Common myeloid progenitor, CD34-positive (primary cell): ENCODE measurements around the gene BPIFB3.

Experiments
- CTCF ChIA-PET: fragments of 350-600 bp; sonication (Branson Sonifier 250); formaldehyde crosslinking; loops from one replicate; lab custom pipeline; 2021; ENCODE audit warnings: antibody characterized with exemption; lab: Charles Lee
- POLR2A ChIA-PET: fragments of 350-600 bp; sonication (Branson Sonifier 250); formaldehyde crosslinking; loops from one replicate; lab custom pipeline; 2021; ENCODE audit warnings: antibody characterized with exemption; lab: Charles Lee
- DNase-seq, 3 donors: peaks; one replicate each; pipeline versions ENCODE4 v3.0.0 to v3.0.0-alpha.2; 2013
- H3K27ac ChIP-seq, 2 experiments: 1 replicate in 1 of 2; 2 replicates in 1 of 2; pipeline ENCODE4 v1.7.0; 2013; ENCODE audit warnings: inconsistent platforms in 2 of 2, low read length in 2 of 2, mild to moderate bottlenecking in 2 of 2, low read depth in 1 of 2, moderate library complexity in 1 of 2; ENCODE audit not compliant: severe bottlenecking in 2 of 2, insufficient read depth in 1 of 2, poor library complexity in 1 of 2
- H3K27me3 ChIP-seq, 5 experiments: replicated peaks in 2 of 5; 1 replicate in 3 of 5; 2 replicates in 2 of 5; pipeline versions ENCODE4 v1.6.1 to v1.7.0; 2013; ENCODE audit warnings: low read length in 4 of 5, mild to moderate bottlenecking in 2 of 5, moderate library complexity in 2 of 5, inconsistent platforms in 1 of 5; ENCODE audit not compliant: insufficient read depth in 5 of 5, control insufficient read depth in 4 of 5
- H3K36me3 ChIP-seq, 4 experiments: 1 replicate in 2 of 4; 2 replicates in 2 of 4; pipeline versions ENCODE4 v1.6.1 to v1.7.0; 2013; ENCODE audit warnings: low read length in 3 of 4, control low read depth in 1 of 4, mild to moderate bottlenecking in 1 of 4; ENCODE audit not compliant: control insufficient read depth in 4 of 4, insufficient read depth in 4 of 4
- H3K4me1 ChIP-seq, 4 experiments: 1 replicate in 3 of 4; 2 replicates in 1 of 4; pipeline versions ENCODE4 v1.6.1 to v1.7.1; 2013; ENCODE audit warnings: low read length in 3 of 4, mild to moderate bottlenecking in 3 of 4, control low read depth in 1 of 4, inconsistent platforms in 1 of 4, moderate library complexity in 1 of 4; ENCODE audit not compliant: control insufficient read depth in 4 of 4, insufficient read depth in 4 of 4; ENCODE audit errors: control extremely low read depth in 1 of 4
- H3K4me3 ChIP-seq, 7 experiments: 1 replicate in 4 of 7; 2 replicates in 3 of 7; pipeline versions ENCODE4 v1.5.1 to v1.7.0; 2013; ENCODE audit warnings: mild to moderate bottlenecking in 7 of 7, low read length in 6 of 7, moderate library complexity in 6 of 7, inconsistent platforms in 2 of 7, low read depth in 2 of 7, control low read depth in 1 of 7; ENCODE audit not compliant: insufficient read depth in 4 of 7, control insufficient read depth in 1 of 7; ENCODE audit errors: extremely low read depth in 1 of 7
- H3K9me3 ChIP-seq, 5 experiments: 1 replicate in 4 of 5; 2 replicates in 1 of 5; pipeline versions ENCODE4 v1.6.1 to v1.7.1; 2013; ENCODE audit warnings: low read length in 4 of 5, mild to moderate bottlenecking in 2 of 5, inconsistent platforms in 1 of 5, low read depth in 1 of 5, moderate library complexity in 1 of 5; ENCODE audit not compliant: control insufficient read depth in 4 of 5, insufficient read depth in 2 of 5; ENCODE audit errors: control extremely low read depth in 1 of 5
- WGBS: methylation state at CpG from one replicate; pipeline ENCODE4 v1.1.5; 2013; ENCODE audit not compliant: insufficient coverage; 5-methylcytosine and 5-hydroxymethylcytosine counted together

BPIFB3 gene

GRCh38 chr20:33022694-33023438 is 30.8 kb upstream of the BPIFB3 start:
- peaks cover 0 to 2% (median 0%) of the 10 kb centered on the region in 5 experiments for H3K9me3 ChIP-seq
- DNase-seq = no peak
- no peaks in the 10 kb centered on the region for H3K36me3 ChIP-seq
- no peaks in the 10 kb centered on the region for H3K27me3 ChIP-seq
- H3K4me1 ChIP-seq = no peaks in the 10 kb centered on the region
- POLR2A ChIA-PET = no interaction called here
- CTCF ChIA-PET = no interaction called here
- no peak overlapping the region for H3K4me3 ChIP-seq
- WGBS = 100% methylated on average over 4 of the region's 7 CpGs
- no peak overlapping the region for H3K27ac ChIP-seq

- H3K27me3 ChIP-seq = no peaks in the 10 kb centered on the region
- peaks cover 0 to 2% (median 0%) of the 10 kb centered on the region in 5 experiments for H3K9me3 ChIP-seq
- 80% methylated on average over 5 of the region's 6 CpGs for WGBS
- H3K27ac ChIP-seq = no peak overlapping the region
- DNase-seq = no peak
- no peaks in the 10 kb centered on the region for H3K4me1 ChIP-seq
- CTCF ChIA-PET = no interaction called here
- POLR2A ChIA-PET = no interaction called here
- H3K36me3 ChIP-seq = no peaks in the 10 kb centered on the region
- no peak overlapping the region for H3K4me3 ChIP-seq
Observed at GRCh38 chr20:33023439-33024242, 30.1 kb upstream of the BPIFB3 start.

- ChIA-PET CTCF (no interaction called here), POLR2A (no interaction called here)
- H3K9me3 ChIP-seq = peaks cover 0 to 2% (median 0%) of the 10 kb centered on the region in 5 experiments
- H3K4me1 ChIP-seq = no peaks in the 10 kb centered on the region
- 86% methylated on average over 1 of the region's 1 CpG for WGBS
- H3K4me3 ChIP-seq = no peak overlapping the region
- no peaks in the 10 kb centered on the region for H3K27me3 ChIP-seq
- H3K27ac ChIP-seq = no peak overlapping the region
- H3K36me3 ChIP-seq = no peaks in the 10 kb centered on the region
- no peak for DNase-seq
Observed at GRCh38 chr20:33024243-33024560, 29.5 kb upstream of the BPIFB3 start.

- Histone ChIP-seq H3K4me3 (no peak overlapping the region), H3K27me3 (no peaks in the 10 kb centered on the region), H3K9me3 (peaks cover 0 to 2% (median 0%) of the 10 kb centered on the region in 5 experiments), H3K36me3 (no peaks in the 10 kb centered on the region), H3K27ac (no peak overlapping the region), H3K4me1 (no peaks in the 10 kb centered on the region)
- WGBS = 82% methylated on average over 4 of the region's 5 CpGs
- no peak for DNase-seq
- ChIA-PET CTCF (no interaction called here), POLR2A (no interaction called here)
Observed at GRCh38 chr20:33024609-33025317, 28.9 kb upstream of the BPIFB3 start.

GRCh38 chr20:33025318-33025876 is 28.3 kb upstream of the BPIFB3 start:
- no peaks in the 10 kb centered on the region for H3K36me3 ChIP-seq
- no peak overlapping the region for H3K4me3 ChIP-seq
- no peaks in the 10 kb centered on the region for H3K27me3 ChIP-seq
- H3K27ac ChIP-seq = no peak overlapping the region
- ChIA-PET CTCF (no interaction called here), POLR2A (no interaction called here)
- no peaks in the 10 kb centered on the region for H3K4me1 ChIP-seq
- peaks cover 0 to 2% (median 0%) of the 10 kb centered on the region in 5 experiments for H3K9me3 ChIP-seq
- 93% methylated on average over 4 of the region's 9 CpGs for WGBS
- no peak for DNase-seq

- no peak for DNase-seq
- 91% methylated on average over 5 of the region's 5 CpGs for WGBS
- H3K9me3 ChIP-seq = peaks cover 0 to 2% (median 0%) of the 10 kb centered on the region in 5 experiments
- H3K4me3 ChIP-seq = no peak overlapping the region
- H3K36me3 ChIP-seq = no peaks in the 10 kb centered on the region
- H3K4me1 ChIP-seq = no peaks in the 10 kb centered on the region
- H3K27ac ChIP-seq = no peak overlapping the region
- CTCF ChIA-PET = no interaction called here
- POLR2A ChIA-PET = no interaction called here
- no peaks in the 10 kb centered on the region for H3K27me3 ChIP-seq
Observed at GRCh38 chr20:33026072-33026778, 27.5 kb upstream of the BPIFB3 start.
